HG03280 (cell line): ENCODE results near the gene GXYLT1.
"Not testable (repeated sequence)": the region's sequence is repeated elsewhere in the genome, so short reads cannot be mapped to it uniquely, and the experiment has no call there.

Source experiments
- ATAC-seq: cut with Tn5 transposase; IDR thresholded peaks from one replicate; pipeline ENCODE4 v1.9.1; 2021; ENCODE audit warnings: mild to moderate bottlenecking, moderate library complexity; ENCODE audit not compliant: unreplicated experiment

GXYLT1 gene

DNA sequence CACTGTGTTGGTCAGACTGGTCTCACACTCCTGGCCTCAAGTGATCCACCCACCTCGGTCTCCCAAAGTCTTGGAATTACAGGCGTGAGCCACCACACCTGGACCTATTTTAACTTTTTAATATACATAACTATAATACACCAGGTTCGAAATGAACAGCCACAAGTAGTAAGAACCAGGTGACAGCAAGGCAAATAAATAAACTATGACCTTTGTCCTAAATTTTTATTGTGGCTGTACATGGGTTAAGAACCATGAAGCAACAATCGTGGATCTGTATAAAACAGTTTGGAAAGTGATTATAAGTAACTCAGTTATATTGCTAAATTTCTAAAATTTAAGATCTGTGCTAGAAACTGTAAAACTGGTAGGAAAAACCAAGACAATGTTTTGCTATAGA is 41.5 kb downstream of the GXYLT1 start:
- ATAC-seq = no peak

DNA sequence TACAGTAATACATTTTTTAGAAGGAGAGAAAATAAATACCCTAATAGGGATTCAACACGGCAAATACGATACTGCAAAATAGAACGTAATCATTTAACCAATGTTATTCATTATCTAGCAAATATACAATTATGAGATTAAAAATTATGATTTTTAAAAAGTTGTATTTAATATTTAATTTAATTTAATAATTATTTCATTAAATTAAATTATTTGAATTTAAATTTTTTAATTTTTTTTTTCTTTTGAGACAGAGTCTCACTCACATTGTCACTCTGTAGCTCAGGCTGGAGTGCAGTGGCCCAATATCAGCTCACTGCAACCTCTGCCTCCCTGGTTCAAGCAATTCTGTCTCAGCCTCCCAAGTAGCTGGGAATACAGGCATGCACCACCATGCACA is 42.0 kb downstream of the GXYLT1 start:
- no peak for ATAC-seq

DNA sequence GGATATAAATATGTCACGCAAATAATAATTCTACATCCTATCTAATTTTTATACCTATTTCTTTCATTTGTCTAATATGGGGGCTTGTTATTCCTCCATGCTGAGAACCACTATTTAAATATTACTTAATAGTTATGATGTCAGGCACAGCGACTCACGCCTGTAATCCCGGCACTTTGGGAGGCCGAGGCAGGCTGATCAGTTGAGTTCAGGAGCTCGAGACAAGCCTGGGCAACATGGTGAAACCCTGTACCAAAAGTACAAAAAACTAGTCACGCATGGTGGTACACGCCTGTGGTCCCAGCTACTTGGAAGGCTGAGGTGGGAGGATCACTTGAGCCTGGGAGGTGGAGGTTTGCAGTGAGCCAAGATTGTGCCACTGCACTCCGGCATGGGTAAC is 45.2 kb downstream of the GXYLT1 start:
- no peak for ATAC-seq

- ATAC-seq = peak; percentile 86
These were observed 46.7 kb downstream of the GXYLT1 start for GRCh38 chr12:42097971-42098370.

DNA sequence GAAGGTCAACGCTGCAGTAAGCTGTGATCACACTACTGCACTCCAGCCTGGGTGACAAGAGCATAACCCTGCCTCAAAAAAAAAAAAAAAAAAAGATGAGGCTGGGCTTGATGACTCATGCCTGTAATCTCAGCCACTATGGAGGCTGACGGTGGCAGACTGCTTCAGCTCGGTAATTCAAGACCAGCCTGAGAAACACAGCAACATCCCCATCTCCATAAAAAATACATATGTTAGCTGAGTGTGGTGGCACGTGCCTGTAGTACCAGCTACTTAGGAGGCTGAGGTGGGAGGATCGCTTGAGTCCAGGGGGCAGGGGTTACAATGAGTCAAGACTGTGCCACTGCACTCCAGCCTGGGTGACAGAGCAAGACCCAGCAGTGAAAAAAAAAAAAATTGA is 50.4 kb downstream of the GXYLT1 start:
- ATAC-seq = no peak

- ATAC-seq = no peak
These were observed 52.9 kb downstream of the GXYLT1 start for GRCh38 chr12:42091769-42092168.

DNA sequence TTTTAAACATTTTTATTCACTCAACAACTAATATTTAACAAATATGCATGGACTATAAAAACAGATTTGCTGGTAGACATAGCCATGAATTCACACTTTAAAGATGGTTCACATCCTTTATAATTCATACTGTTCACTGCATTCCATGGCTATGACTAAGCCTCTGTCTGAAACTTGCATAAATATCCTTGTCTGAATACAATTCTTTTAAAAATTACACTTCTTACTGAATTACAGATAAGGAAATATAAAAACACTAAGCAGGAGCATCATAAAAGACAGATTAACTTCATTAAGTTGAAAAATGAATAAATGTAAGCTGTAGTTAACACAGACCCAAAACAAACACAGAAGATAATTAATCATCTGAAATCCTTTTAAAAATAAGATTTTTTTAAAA is 53.8 kb downstream of the GXYLT1 start:
- no peak for ATAC-seq

- no peak for ATAC-seq
These were observed 58.6 kb downstream of the GXYLT1 start for GRCh38 chr12:42086031-42086430.

DNA sequence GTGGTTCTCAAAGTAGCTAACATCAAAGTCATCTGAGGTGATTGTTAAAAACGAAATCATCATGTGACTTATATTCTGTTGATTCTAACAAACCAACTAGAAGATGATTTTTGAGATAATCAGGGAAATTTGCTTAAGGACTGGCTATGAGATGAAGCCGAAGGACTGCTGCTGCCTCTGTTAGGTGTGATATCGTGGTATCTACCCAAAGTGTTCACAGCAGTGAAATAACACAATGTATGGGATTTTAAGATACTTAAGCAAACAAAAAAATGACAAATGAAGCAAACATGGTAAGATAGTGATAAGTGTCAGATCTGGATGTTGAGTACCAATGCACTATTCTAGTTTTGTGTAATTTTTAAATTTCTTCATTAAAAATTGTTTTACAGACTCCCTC is 59.1 kb downstream of the GXYLT1 start:
- ATAC-seq = no peak

DNA sequence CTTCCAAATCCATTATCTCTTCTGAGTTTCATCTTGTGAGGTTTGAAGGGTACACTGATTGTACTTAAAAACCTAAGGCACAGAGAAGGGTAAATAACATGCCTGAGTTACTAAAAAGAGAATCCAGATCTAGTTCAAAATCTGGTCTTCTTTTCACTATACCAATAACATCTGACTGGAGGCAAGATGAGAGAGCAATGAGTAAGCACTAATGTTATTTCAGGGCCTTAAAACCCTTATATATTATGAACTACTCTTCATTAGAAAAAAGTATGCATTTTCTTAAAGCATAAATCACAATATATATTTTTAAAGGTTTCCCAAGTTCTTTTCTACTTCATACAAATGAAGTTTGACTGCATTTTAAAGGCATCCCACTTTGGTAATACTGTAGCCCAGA is 60.2 kb downstream of the GXYLT1 start:
- no peak for ATAC-seq

GRCh38 chr12:42076976-42077375 is 67.7 kb downstream of the GXYLT1 start:
- no peak for ATAC-seq

DNA sequence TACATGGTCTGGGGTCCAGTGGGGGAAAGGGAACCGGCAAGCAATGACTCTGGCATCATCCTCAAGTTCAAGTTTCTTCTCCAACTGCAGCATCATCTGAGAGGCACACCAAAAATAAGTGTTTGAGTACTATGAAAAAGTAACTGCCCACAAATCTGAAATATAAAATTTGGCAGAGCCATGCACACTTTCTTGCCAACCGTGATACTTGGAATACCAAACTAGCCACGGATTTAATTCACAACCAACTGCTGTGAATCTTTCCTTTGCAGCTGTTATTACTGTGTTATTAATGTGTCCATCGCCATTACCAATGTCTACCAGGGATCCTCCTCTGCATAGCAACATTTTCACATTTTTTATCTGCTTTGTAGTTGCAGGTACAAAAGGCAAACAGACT is 74.6 kb downstream of the GXYLT1 start:
- no peak for ATAC-seq

- ATAC-seq = no peak
These were observed 85.5 kb downstream of the GXYLT1 start for GRCh38 chr12:42059127-42059526.

GRCh38 chr12:42056130-42056529 is 88.5 kb downstream of the GXYLT1 start:
- no peak for ATAC-seq

GRCh38 chr12:42053456-42053855 is 91.2 kb downstream of the GXYLT1 start:
- no peak for ATAC-seq

- not testable (repeated sequence) for ATAC-seq
These were observed 95.7 kb downstream of the GXYLT1 start for GRCh38 chr12:42048980-42049379.

DNA sequence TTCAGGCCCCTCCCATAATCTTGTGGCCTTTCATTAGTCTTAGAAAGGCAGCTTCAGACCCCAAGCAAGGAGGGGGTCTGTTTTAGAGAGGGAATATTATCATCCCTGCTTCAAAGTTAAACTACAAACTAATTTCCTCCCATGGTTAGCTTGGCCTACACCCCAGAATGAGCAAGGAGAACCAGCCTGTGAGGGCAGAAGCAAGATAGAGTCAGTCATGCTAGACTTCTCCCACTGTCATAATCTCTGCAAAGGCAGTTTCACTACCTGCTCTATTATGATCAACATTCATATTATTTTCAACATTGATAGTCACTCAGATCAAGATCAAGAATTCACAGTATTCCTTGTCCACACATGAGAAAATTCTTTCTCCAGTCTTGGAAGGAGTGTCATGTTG is 105.1 kb downstream of the GXYLT1 start:
- ATAC-seq = no peak

GRCh38 chr12:42039176-42039575 is 105.5 kb downstream of the GXYLT1 start:
- no peak for ATAC-seq

DNA sequence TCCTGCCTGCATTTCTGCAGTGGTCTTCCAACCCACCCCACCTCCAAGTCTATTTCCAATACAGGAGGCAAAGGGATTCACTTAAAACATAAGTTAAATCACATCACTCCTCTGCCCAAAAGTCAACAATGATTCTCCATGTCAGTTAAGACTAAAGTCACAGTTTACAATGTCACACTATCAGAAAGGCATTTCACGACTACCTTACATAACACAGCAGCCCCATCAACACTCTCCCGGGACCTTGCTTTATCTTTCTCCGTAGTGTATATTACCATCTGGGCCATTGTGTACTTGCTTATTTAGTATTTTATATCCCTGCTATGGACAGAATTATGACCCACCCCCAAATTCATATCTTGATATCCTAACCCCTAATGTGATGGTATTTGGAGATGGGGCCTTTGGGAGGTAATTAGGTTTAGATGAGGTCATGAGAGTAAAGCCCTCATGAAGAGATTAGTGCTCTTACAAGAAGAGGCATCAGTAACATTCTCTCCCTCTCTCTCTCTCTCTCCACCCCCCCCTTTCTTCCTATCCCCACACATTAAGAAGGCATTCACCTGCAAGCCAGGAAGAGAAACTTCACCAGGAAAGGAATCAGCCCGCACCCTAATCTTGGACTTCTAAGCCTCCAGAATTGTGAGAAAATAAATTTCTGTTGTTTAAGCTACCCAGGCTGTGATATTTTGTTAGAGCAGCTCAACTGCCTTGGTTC is 112.7 kb downstream of the GXYLT1 start:
- no peak for ATAC-seq
